B cell (primary cell): ENCODE data around the gene RMND5A.

Experiments used
- EZH2 ChIP-seq: IDR thresholded peaks from 2 replicates; pipeline ENCODE4 v1.6.1; 2012; ENCODE audit warnings: borderline replicate concordance, low read depth, mild to moderate bottlenecking, moderate library complexity, low read length; ENCODE audit not compliant: insufficient read depth, poor library complexity, severe bottlenecking
- TF ChIP-seq, protein P1 (sequence below): fragments of 200-600 bp; IDR thresholded peaks from one replicate; pipeline ENCODE4 v1.8.0; 2022; ENCODE audit warnings: antibody characterized with exemption, mild to moderate bottlenecking

DNA sequence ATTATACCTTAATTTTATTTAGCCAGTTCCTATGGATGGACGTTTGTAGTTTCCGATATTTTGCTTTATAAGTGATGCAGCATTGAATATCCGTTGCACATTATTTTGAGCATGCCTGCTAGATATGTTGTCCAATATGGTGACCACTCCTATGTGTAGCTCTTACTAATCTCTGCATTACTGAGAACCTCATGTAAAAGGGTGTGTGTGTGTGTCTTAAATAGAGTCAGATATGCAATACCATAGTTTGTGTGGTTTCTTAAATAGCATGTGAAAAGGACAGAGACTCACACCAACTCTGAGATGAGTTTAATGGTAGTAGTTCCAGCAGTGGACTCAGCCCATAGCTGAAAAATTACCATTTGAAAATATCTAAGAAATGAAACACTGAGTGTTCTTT lies 38.3 kb downstream of the RMND5A start:
- TF ChIP-seq, protein P1, sequence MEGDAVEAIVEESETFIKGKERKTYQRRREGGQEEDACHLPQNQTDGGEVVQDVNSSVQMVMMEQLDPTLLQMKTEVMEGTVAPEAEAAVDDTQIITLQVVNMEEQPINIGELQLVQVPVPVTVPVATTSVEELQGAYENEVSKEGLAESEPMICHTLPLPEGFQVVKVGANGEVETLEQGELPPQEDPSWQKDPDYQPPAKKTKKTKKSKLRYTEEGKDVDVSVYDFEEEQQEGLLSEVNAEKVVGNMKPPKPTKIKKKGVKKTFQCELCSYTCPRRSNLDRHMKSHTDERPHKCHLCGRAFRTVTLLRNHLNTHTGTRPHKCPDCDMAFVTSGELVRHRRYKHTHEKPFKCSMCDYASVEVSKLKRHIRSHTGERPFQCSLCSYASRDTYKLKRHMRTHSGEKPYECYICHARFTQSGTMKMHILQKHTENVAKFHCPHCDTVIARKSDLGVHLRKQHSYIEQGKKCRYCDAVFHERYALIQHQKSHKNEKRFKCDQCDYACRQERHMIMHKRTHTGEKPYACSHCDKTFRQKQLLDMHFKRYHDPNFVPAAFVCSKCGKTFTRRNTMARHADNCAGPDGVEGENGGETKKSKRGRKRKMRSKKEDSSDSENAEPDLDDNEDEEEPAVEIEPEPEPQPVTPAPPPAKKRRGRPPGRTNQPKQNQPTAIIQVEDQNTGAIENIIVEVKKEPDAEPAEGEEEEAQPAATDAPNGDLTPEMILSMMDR = no peak
- no peak for TF ChIP-seq EZH2
